Activated naive CD4-positive, alpha-beta T cell treated with anti-CD3 and anti-CD28 coated beads, Interleukin-2, amount 50 U/mL, for 24 hours (primary cell): ENCODE results near the gene ATP1A1.

ENCODE experiments used
- H3K27ac Mint-ChIP-seq: one replicate; pipeline ENCODE4 v1.8.0; 2021; ENCODE audit warnings: mild to moderate bottlenecking, mixed read lengths
- H3K27me3 Mint-ChIP-seq: one replicate; pipeline ENCODE4 v1.8.0; 2021; ENCODE audit warnings: mixed read lengths
- H3K36me3 Mint-ChIP-seq: one replicate; pipeline ENCODE4 v1.8.0; 2021; ENCODE audit warnings: mixed read lengths
- H3K4me1 Mint-ChIP-seq: one replicate; pipeline ENCODE4 v1.8.0; 2021; ENCODE audit warnings: mixed read lengths
- H3K4me3 Mint-ChIP-seq: one replicate; pipeline ENCODE4 v1.8.0; 2021; ENCODE audit warnings: mild to moderate bottlenecking, mixed read lengths
- H3K9me3 Mint-ChIP-seq: one replicate; pipeline ENCODE4 v1.8.0; 2021; ENCODE audit warnings: mixed read lengths

Gene ATP1A1

DNA sequence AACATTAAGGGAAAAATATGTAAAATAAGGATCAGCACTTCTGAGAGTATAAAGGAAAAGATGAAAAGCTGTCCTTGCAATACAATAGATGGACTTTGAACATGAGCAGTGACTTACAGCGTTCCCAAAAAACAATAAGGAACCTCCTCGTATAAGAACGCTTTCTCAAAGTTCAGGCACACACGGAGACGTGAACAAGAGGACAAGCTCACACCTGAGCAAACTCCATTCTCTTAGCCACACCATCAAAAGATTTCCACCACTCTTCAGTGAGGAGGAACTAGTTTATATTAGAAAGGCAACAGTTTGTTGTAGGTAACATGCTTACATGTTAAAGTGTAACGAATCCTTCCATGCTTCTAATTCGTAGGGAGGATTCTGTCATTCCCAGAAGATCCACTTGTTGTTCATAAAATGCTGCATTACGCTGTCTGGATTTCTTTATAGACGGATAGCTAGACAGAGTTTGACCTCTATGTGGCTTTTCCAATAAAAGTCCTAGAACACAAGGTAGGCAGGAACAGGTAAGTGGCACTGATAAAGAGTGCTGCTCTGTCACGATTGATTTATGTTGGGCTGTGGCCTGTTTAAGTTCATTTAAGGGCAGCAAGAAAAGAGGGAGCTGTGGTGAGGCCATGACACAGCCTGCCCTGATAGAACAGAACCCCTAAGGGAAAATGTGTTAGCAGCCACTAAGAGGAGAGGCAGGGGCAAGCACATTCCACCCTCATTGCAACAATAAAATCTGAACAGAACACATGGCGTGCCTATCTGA lies 37.0 kb upstream of the ATP1A1 start:
- no peak overlapping the region for H3K4me3 Mint-ChIP-seq
- no peaks in the 10 kb centered on the region for H3K27me3 Mint-ChIP-seq
- peaks cover 71% of the 10 kb centered on the region for H3K4me1 Mint-ChIP-seq
- H3K9me3 Mint-ChIP-seq: no peaks in the 10 kb centered on the region
- no peaks in the 10 kb centered on the region for H3K36me3 Mint-ChIP-seq
- H3K27ac Mint-ChIP-seq: no peak overlapping the region

DNA sequence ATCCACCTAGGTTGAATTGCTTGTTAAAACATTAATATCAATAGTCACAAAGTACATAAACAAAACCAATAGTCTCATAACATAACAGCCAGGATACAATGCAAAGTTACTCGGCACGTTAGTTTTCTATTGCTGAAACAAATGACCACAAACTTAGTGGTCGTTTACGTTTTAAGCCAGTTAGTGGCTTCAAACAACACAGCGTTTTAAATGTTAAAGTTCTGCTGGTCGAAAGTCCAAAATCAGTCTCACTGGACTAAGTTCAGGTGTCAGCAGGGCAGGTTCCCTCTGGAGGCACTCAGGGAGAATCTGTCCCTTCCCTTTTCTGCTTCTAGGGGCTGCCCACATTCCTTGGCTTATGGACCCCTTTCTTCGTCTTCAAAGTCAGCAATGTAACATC lies 35.6 kb upstream of the ATP1A1 start:
- H3K27ac Mint-ChIP-seq: no peak overlapping the region
- no peaks in the 10 kb centered on the region for H3K9me3 Mint-ChIP-seq

DNA sequence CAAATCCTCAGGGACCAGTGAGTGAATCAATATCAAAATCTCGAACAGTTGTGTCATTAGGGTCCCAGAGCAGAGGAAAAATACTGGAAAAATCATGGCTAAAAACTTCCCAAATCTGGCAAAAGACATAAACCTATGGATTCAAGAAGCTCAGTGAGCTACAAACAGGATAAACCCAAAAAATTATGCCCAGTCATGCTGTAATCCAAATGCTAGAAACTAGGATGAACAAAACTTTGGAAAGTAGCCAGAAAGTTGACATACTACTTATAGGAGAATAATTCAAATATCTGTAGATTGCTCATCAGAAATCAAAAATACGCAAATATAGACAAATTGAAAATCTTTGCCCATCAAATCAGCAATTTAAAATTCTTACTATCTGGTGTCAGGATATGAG lies 34.6 kb upstream of the ATP1A1 start:
- Mint-ChIP-seq H3K27me3 (no peaks in the 10 kb centered on the region), H3K9me3 (no peaks in the 10 kb centered on the region), H3K27ac (peak overlapping the region; percentile 62), H3K4me3 (no peak overlapping the region), H3K4me1 (peaks cover 71% of the 10 kb centered on the region), H3K36me3 (no peaks in the 10 kb centered on the region)

More for the DNA sequence above, 35.6 kb upstream of the ATP1A1 start:
- H3K4me1 Mint-ChIP-seq: peaks cover 71% of the 10 kb centered on the region
- H3K27me3 Mint-ChIP-seq: no peaks in the 10 kb centered on the region
- no peaks in the 10 kb centered on the region for H3K36me3 Mint-ChIP-seq
- H3K4me3 Mint-ChIP-seq: no peak overlapping the region

DNA sequence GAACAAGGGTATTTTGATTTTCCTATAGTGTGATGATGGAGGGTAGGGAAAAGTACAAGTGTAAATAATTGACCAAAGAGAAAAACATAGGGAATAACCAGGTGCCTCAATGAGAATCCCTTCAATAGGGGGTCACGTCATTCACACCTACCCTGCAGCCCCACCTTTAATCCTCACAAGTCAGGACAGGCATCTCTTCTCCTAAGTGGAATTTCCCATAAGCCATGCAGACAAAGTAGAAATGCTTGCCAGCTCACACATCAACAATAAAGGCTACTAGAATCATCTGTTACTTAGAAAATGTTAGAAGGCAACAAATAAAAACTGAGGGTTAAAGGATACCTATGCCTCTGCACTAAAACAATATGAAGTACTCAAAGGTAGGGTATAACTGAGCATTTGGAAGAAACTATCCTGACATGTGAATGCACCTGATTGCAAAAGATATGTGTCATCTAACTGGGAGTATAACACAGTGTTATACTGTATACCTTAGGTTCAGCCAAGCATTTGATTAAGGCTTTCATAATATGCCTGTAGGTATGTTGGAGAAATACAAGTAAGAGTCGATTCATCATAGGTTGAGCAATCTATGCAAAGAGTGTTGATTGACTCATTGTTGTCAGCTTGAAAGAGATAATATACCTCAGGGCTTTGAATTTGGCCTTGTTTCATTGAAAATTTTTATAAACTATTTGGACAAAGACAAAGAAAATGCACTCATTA lies 32.4 kb upstream of the ATP1A1 start:
- Mint-ChIP-seq H3K9me3 (no peaks in the 10 kb centered on the region), H3K4me1 (peaks cover 74% of the 10 kb centered on the region), H3K27ac (no peak overlapping the region), H3K36me3 (no peaks in the 10 kb centered on the region), H3K27me3 (no peaks in the 10 kb centered on the region), H3K4me3 (no peak overlapping the region)

DNA sequence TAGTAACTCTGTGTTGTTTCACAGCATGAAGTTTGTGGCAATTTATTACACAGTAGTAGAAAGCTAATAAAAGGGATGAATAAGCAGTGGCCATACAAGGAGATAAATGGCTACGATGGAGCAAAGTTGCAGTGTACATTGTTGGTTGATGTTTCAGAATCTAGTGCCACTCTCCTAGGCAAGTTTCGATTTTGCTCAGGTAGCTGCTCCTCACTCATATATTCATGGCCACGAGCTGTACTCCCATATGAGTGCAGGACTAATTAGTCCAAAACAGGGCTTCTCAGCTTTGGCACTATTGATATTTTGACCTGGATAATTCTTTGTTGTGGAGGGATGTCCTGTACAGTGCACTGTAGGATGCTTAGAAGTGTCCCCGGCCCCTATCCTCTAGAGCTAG lies 30.0 kb upstream of the ATP1A1 start:
- Mint-ChIP-seq H3K36me3 (no peaks in the 10 kb centered on the region), H3K4me1 (peaks cover 76% of the 10 kb centered on the region), H3K27ac (peak overlapping the region; percentile 4), H3K27me3 (no peaks in the 10 kb centered on the region), H3K9me3 (no peaks in the 10 kb centered on the region), H3K4me3 (no peak overlapping the region)

DNA sequence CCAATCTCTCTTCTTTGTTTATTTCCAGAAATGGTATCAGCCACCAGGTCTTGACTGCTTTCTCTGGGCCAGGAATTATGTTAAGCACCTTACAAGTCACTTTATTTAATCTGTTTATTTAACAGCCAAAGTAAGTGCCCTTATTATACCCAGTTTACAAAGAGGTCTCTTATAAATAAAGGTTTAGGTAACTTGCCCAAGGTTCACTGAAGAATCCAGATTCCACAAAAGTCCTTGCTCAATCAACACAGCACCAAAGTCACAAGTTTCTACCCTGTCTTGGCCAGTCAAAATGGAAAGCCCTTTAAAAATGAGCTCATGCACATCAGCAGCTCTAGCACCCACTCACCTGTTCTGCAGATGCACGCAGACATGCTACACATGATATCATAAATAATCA lies 28.0 kb upstream of the ATP1A1 start:
- Mint-ChIP-seq H3K27ac (peak overlapping the region; percentile 60), H3K27me3 (no peaks in the 10 kb centered on the region), H3K4me1 (peaks cover 92% of the 10 kb centered on the region), H3K4me3 (no peak overlapping the region), H3K9me3 (no peaks in the 10 kb centered on the region), H3K36me3 (no peaks in the 10 kb centered on the region)

DNA sequence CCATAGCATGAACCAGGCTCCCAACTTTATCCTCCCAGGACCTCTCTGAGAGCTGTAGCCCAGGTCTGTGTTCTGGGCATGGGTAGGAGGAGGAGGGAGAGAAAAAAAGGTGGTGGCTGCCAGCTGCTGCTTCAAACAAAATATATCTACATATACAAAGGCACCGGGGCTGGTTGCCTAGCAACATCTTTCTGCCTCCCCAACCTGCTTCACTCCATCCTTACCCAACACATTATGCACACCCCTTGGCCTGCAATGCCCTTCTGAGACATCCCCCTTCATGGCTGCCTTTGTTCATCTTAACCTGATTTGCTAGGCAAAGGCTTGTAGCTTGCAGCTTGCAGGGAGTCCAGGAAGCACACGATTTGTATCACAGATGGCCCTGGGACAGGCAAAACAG lies 27.2 kb upstream of the ATP1A1 start:
- Mint-ChIP-seq H3K27me3 (no peaks in the 10 kb centered on the region), H3K4me1 (peaks cover 92% of the 10 kb centered on the region), H3K36me3 (no peaks in the 10 kb centered on the region), H3K27ac (peak overlapping the region; percentile 83), H3K9me3 (no peaks in the 10 kb centered on the region), H3K4me3 (no peak overlapping the region)

DNA sequence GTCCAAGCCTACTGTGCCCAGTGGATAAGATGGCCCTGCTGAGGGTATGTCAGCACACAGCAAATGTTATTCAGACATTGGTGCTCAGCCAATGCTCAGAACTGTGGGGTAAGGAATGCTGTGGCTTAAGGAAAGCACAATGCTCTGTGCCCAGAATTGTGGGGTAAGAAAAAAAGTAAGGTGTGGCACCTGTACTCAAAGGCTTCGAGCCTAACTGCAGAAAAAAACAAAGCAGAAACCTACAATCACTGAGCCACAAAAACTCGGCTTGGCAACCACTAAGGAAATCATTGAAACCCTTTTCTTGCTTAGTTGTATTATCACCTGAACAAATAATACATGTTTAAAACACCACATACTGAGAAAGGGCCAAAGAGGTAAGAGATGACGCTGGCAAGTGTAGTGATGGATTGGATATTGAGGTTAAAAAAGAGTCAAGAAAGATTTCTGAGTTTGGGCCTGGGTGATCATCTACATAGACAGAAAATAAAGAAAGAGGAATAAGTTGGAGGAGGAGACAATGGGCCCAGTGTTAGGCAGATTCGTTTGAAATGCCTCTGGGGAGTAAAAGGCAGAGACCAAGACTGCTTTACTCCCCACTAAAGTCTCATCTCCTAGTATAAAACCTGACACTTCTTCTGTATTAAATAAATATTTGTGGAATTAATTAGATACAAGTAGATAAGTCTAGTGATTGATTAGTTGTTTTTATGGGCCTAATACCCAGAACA lies 25.9 kb upstream of the ATP1A1 start:
- Mint-ChIP-seq H3K27ac (peak overlapping the region; percentile 87), H3K27me3 (no peaks in the 10 kb centered on the region), H3K36me3 (no peaks in the 10 kb centered on the region), H3K4me1 (peaks cover 95% of the 10 kb centered on the region), H3K4me3 (peak overlapping the region; percentile 0), H3K9me3 (no peaks in the 10 kb centered on the region)

DNA sequence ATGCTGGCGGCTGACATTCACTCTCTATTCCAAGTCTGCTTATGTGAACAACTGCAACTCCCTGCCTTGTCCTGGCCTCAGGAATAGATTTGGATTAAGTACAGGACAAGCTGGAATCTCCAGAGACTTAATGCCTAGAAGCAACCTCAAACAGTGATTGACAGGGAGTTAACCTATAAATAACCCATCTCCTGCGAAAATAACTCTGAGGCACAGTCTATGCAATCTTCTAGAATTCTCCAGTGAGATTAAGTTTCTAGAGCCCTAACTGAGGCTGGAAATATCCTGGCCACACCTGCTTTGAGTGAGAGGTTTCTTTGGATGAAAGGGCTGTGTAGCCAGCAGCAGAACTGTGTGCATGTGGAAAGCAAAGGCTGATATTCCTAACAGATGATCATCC lies 25.3 kb upstream of the ATP1A1 start:
- Mint-ChIP-seq H3K27ac (no peak overlapping the region), H3K4me3 (no peak overlapping the region)

DNA sequence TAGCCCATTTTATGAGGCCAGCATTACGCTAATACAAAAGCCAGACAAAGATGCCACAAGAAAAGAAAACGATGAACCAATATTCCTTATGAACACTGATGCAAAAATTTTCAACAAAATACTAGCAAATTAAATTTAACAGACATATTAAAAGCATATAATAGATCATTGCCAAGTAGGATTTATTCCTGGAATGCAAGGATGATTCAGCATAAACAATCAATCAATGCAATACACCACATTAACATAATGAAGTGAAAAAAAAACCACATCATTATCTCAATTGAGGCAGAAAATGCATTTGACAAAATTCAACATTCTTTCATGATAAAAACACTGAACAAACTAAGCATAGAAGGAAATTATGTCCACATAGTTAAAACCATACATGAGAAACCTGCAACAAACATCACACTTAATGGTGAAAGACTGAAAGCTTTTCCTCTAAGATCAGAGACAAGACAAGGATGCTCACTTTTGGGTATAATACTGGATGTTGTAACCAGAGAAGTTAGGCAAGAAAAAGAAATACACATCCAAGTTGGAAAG lies 22.9 kb upstream of the ATP1A1 start:
- no peak overlapping the region for H3K27ac Mint-ChIP-seq
- H3K27me3 Mint-ChIP-seq: no peaks in the 10 kb centered on the region
- H3K4me1 Mint-ChIP-seq: peaks cover 81% of the 10 kb centered on the region
- H3K4me3 Mint-ChIP-seq: no peak overlapping the region
- no peaks in the 10 kb centered on the region for H3K9me3 Mint-ChIP-seq
- H3K36me3 Mint-ChIP-seq: peaks cover 2% of the 10 kb centered on the region

More for the DNA sequence above, 25.3 kb upstream of the ATP1A1 start:
- H3K27me3 Mint-ChIP-seq: no peaks in the 10 kb centered on the region
- peaks cover 94% of the 10 kb centered on the region for H3K4me1 Mint-ChIP-seq
- H3K36me3 Mint-ChIP-seq: no peaks in the 10 kb centered on the region
- H3K9me3 Mint-ChIP-seq: no peaks in the 10 kb centered on the region

DNA sequence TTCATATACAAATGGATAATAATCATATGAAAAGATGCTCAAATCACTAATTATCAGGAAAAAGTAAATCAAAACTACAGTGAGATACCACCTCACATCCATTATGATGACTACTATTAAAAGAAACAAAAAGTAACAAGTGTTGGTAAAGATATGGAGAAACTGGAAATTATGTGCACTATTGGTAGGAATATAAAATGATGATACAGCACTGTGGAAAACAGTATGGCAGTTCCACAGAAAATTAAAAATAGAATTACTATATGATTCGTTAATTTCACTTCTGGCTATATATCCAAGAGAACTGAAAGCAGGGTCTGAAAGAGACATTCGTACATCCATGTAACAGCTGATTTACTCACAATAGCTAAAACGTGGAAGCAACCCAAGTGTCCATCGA lies 21.1 kb upstream of the ATP1A1 start:
- no peak overlapping the region for H3K27ac Mint-ChIP-seq
- no peaks in the 10 kb centered on the region for H3K27me3 Mint-ChIP-seq
- H3K4me3 Mint-ChIP-seq: peak overlapping the region; percentile 33
- H3K4me1 Mint-ChIP-seq: peaks cover 77% of the 10 kb centered on the region
- no peaks in the 10 kb centered on the region for H3K9me3 Mint-ChIP-seq
- H3K36me3 Mint-ChIP-seq: peaks cover 2% of the 10 kb centered on the region

DNA sequence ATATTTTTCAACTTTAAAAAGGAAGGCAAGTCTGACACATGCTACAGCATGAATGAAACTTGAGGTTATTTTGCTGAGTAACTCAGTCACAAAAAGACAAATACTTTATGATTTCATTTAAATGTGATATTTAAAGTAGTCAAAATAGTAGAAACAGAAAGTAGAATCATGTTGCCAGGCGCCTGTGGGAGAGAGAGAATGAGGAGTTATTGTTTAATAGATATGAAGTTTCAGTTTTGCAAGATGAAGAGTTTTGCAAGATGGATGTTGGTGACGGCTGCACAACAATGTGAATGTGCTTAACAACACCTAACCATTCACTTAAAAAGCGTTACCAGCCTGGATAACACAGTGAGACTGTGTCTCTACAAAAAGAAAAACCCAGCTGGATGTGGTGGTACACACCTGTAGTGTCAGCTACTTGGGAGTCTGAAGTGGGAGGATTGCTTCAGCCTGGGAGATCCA lies 20.7 kb upstream of the ATP1A1 start:
- H3K9me3 Mint-ChIP-seq: no peaks in the 10 kb centered on the region
- peaks cover 2% of the 10 kb centered on the region for H3K36me3 Mint-ChIP-seq
- peak overlapping the region; percentile 33 for H3K4me3 Mint-ChIP-seq
- H3K27me3 Mint-ChIP-seq: no peaks in the 10 kb centered on the region
- H3K4me1 Mint-ChIP-seq: peaks cover 77% of the 10 kb centered on the region
- H3K27ac Mint-ChIP-seq: peak overlapping the region; percentile 6

DNA sequence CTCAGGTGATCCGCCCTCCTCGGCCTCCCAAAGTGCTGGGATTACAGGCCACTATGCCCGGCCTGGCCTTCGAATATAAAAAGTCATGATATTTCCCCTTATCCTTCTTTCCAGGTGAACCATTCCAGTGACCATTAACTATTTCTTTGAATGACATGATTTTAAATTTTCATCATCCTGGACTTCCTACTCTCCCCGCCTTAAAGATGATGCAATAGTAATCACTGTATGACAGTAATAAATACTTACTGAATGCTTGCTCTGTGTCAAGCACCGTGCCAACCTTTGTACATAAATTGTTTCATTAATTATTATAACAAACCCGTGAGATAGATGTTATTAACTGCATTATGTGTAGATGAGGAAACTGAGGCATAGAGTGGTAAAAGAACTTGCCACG lies 19.9 kb upstream of the ATP1A1 start:
- no peaks in the 10 kb centered on the region for H3K27me3 Mint-ChIP-seq
- H3K4me1 Mint-ChIP-seq: peaks cover 76% of the 10 kb centered on the region
- peaks cover 2% of the 10 kb centered on the region for H3K36me3 Mint-ChIP-seq
- H3K9me3 Mint-ChIP-seq: no peaks in the 10 kb centered on the region
- H3K27ac Mint-ChIP-seq: no peak overlapping the region
- no peak overlapping the region for H3K4me3 Mint-ChIP-seq

DNA sequence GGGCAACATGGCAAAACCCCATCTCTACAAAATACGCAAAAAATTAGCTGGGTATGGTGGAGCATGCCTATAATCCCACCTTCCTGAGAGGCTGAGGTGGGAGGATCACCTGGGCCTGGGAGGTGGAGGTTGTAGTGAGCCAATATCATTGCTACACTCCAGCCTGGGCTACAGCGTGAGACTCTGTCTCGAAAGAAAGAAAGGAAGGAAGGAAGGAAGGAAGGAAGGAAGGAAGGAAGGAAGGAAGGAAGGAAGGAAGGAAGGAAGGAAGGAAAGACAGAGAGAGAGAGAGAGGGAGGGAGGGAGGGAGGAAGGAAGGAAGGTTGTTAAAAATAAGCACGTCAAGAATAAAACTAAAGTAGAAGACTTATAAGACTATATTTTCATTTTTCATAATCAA lies 17.0 kb upstream of the ATP1A1 start:
- H3K36me3 Mint-ChIP-seq: peaks cover 2% of the 10 kb centered on the region
- H3K9me3 Mint-ChIP-seq: no peaks in the 10 kb centered on the region
- peak overlapping the region; percentile 85 for H3K27ac Mint-ChIP-seq
- H3K4me3 Mint-ChIP-seq: no peak overlapping the region
- no peaks in the 10 kb centered on the region for H3K27me3 Mint-ChIP-seq
- H3K4me1 Mint-ChIP-seq: peaks cover 67% of the 10 kb centered on the region

DNA sequence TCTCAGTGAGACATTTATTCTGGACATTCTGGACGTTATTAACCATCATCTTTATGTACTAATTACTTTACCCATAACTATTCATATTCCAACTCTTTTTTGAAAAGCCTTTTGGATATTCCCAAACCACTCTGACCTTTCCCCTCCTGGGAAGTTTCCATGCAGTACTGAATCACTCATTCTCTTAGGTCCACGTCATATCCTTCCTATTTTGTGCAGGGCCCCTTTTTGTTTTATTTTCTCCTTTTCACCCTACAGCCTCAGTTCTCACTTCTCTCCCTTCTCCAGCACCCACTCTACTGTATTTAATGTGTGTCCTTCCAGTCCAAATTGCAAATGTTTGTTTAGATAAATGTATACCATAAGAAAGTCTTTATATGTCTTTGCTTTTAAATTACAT lies 16.4 kb upstream of the ATP1A1 start:
- Mint-ChIP-seq H3K4me1 (peaks cover 61% of the 10 kb centered on the region), H3K36me3 (peaks cover 2% of the 10 kb centered on the region), H3K9me3 (no peaks in the 10 kb centered on the region), H3K27ac (no peak overlapping the region), H3K27me3 (no peaks in the 10 kb centered on the region), H3K4me3 (no peak overlapping the region)
